HL-60 (cell line): ENCODE data around the gene SAG.

Source experiments
- GABPA ChIP-seq: IDR thresholded peaks from 2 replicates; pipeline ENCODE4 v1.6.1; 2012; ENCODE audit warnings: low read depth
- POLR2AphosphoS5 ChIP-seq: IDR thresholded peaks from 2 replicates; pipeline ENCODE4 v1.6.1; 2012; ENCODE audit warnings: low read depth
- SPI1 ChIP-seq: IDR thresholded peaks from 2 replicates; pipeline ENCODE4 v1.6.1; 2012; ENCODE audit warnings: low read depth, mild to moderate bottlenecking, borderline replicate concordance
- TF ChIP-seq, protein P1 (sequence below): IDR thresholded peaks from one replicate; pipeline ENCODE4 v1.5.1; 2011; ENCODE audit warnings: low read length, control low read depth, inconsistent platforms; ENCODE audit not compliant: insufficient read depth
- TF ChIP-seq, protein P2 (sequence below): IDR thresholded peaks from 2 replicates; pipeline ENCODE4 v1.6.1; 2012; ENCODE audit warnings: low read depth; ENCODE audit not compliant: insufficient replicate concordance

DNA sequence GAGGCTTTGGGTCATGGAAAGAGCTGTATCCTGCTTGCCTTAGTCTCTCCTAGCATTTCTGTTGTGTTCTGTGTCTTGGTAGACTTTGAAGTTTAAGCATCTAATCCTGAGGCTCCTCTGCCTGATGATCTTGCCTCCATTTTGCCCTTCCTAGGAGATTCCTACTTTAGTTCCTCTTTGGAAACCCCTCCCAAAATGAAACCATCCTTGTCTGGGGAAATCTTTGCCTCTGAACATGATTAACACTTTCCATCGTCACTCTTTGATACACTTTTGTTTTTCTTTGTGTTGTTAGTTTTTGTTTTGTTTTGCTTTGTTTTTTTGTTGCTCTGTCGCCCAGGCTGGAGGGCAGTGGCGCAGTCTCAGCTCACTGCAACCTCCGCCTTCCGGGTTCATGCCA is 47.0 kb upstream of the SAG start:
- TF ChIP-seq, protein P1, sequence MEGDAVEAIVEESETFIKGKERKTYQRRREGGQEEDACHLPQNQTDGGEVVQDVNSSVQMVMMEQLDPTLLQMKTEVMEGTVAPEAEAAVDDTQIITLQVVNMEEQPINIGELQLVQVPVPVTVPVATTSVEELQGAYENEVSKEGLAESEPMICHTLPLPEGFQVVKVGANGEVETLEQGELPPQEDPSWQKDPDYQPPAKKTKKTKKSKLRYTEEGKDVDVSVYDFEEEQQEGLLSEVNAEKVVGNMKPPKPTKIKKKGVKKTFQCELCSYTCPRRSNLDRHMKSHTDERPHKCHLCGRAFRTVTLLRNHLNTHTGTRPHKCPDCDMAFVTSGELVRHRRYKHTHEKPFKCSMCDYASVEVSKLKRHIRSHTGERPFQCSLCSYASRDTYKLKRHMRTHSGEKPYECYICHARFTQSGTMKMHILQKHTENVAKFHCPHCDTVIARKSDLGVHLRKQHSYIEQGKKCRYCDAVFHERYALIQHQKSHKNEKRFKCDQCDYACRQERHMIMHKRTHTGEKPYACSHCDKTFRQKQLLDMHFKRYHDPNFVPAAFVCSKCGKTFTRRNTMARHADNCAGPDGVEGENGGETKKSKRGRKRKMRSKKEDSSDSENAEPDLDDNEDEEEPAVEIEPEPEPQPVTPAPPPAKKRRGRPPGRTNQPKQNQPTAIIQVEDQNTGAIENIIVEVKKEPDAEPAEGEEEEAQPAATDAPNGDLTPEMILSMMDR = no peak
- no peak for TF ChIP-seq POLR2AphosphoS5
- TF ChIP-seq, protein P2, sequence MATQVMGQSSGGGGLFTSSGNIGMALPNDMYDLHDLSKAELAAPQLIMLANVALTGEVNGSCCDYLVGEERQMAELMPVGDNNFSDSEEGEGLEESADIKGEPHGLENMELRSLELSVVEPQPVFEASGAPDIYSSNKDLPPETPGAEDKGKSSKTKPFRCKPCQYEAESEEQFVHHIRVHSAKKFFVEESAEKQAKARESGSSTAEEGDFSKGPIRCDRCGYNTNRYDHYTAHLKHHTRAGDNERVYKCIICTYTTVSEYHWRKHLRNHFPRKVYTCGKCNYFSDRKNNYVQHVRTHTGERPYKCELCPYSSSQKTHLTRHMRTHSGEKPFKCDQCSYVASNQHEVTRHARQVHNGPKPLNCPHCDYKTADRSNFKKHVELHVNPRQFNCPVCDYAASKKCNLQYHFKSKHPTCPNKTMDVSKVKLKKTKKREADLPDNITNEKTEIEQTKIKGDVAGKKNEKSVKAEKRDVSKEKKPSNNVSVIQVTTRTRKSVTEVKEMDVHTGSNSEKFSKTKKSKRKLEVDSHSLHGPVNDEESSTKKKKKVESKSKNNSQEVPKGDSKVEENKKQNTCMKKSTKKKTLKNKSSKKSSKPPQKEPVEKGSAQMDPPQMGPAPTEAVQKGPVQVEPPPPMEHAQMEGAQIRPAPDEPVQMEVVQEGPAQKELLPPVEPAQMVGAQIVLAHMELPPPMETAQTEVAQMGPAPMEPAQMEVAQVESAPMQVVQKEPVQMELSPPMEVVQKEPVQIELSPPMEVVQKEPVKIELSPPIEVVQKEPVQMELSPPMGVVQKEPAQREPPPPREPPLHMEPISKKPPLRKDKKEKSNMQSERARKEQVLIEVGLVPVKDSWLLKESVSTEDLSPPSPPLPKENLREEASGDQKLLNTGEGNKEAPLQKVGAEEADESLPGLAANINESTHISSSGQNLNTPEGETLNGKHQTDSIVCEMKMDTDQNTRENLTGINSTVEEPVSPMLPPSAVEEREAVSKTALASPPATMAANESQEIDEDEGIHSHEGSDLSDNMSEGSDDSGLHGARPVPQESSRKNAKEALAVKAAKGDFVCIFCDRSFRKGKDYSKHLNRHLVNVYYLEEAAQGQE = no peak
- no peak for TF ChIP-seq SPI1
- TF ChIP-seq GABPA = no peak
